ENCODE results near the gene SLC9A9. TPM values are rescaled to one million over a fixed set of nuclear protein-coding genes. Genes with fewer than 3 reads are reported as not detected.

Gene SLC9A9
- total and polyA plus RNA-seq, 2 of the 8 experiments (the other 6 are each of a cell fraction or from before 2014, with no cell fraction given), result 0.48 to 1.1 TPM

DNA sequence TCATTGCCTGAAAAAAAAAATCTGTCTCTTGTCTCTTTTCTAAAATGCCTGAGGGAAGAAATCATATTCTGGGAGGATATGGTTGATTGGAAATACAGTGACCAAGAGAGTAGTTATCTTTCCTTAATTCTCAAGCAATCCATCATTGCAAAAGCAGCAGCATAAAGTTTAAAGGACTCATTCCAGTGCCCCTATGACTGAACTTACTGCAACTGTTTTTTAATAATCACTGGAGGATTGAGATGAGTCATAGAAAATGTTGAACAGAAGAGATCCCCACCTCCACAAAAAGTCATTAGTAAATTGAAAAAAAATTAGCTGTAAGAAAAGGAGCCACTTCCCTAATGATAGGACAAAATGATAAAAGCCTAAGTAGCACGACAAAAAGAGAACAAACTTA is 121.5 kb downstream of the SLC9A9 start (continued):
- TF ChIP-seq, protein P1, sequence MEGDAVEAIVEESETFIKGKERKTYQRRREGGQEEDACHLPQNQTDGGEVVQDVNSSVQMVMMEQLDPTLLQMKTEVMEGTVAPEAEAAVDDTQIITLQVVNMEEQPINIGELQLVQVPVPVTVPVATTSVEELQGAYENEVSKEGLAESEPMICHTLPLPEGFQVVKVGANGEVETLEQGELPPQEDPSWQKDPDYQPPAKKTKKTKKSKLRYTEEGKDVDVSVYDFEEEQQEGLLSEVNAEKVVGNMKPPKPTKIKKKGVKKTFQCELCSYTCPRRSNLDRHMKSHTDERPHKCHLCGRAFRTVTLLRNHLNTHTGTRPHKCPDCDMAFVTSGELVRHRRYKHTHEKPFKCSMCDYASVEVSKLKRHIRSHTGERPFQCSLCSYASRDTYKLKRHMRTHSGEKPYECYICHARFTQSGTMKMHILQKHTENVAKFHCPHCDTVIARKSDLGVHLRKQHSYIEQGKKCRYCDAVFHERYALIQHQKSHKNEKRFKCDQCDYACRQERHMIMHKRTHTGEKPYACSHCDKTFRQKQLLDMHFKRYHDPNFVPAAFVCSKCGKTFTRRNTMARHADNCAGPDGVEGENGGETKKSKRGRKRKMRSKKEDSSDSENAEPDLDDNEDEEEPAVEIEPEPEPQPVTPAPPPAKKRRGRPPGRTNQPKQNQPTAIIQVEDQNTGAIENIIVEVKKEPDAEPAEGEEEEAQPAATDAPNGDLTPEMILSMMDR (IDR thresholded peaks at IDR 0.05; ENCODE audit: control extremely low read depth in 1 of 3, insufficient read depth in 1 of 3, low read depth in 1 of 3, low read length in 3 of 3), result no peak
- TF ChIP-seq TEAD4 (IDR thresholded peaks at IDR 0.05; ENCODE audit: low read depth, low read length) (no peak), SP1 (IDR thresholded peaks at IDR 0.05; ENCODE audit: low read depth, low read length) (no peak), TAF7 (optimal IDR thresholded peaks at IDR 0.05; ENCODE audit: borderline replicate concordance, low read depth, low read length) (no peak), NRF1 (IDR thresholded peaks at IDR 0.05; ENCODE audit: low read depth, low read length) (no peak)
